ENCODE measurements around the gene INPP4A.
A peak's percentile ranks its signal among the peaks of the same experiment; 100 is the strongest.

The INPP4A gene

DNA sequence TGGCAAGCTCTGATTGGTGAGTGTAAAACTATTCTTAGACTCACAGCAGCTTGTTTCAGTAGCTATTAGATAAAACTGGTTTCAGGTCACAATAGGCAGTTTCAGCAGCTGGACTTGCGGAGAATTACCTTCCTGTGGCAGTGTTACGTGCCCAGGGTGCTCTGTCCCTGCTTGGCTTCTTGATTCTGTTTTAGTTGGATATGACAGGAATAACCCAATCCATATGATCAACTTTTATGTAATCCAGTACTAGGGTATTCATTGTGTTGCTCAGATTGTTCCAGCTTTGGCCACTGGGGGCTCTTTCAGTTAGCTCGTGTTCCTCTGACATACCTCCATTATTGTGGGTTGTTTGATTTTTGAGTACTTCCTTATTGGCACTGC lies 43.1 kb downstream of the INPP4A start:
- peaks cover 93% of the 10 kb centered on the region for H3K4me1 Mint-ChIP-seq
- peak overlapping the region; percentile 53 for H3K27ac Mint-ChIP-seq
- H3K4me3 Mint-ChIP-seq = peak overlapping the region; percentile 24
- H3K9me3 Mint-ChIP-seq = no peaks in the 10 kb centered on the region
- no peaks in the 10 kb centered on the region for H3K27me3 Mint-ChIP-seq
- H3K36me3 Mint-ChIP-seq = peaks cover 5% of the 10 kb centered on the region

DNA sequence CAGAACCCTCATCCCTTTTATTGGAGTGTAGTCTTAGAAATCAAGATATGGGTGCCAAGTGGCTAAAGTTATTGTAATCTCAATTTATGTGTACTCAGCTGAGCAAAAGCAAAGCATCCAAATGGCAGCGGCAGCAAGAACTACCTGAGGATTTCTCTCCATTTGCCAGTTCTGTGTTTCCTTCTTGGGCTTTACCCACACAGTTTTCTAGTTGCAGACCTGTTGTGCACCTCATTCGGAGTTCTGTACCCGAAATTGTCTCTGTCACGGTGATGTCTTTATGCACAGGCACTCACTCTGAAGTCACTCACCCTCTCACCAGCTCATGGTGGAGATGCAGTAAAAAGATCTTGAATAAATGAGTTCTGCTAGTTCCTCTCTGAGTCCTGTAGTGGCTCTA lies 43.6 kb downstream of the INPP4A start:
- peak overlapping the region; percentile 53 for H3K27ac Mint-ChIP-seq
- H3K4me3 Mint-ChIP-seq = peak overlapping the region; percentile 24
- H3K27me3 Mint-ChIP-seq = no peaks in the 10 kb centered on the region
- H3K9me3 Mint-ChIP-seq = no peaks in the 10 kb centered on the region
- peaks cover 5% of the 10 kb centered on the region for H3K36me3 Mint-ChIP-seq
- H3K4me1 Mint-ChIP-seq = peaks cover 88% of the 10 kb centered on the region

DNA sequence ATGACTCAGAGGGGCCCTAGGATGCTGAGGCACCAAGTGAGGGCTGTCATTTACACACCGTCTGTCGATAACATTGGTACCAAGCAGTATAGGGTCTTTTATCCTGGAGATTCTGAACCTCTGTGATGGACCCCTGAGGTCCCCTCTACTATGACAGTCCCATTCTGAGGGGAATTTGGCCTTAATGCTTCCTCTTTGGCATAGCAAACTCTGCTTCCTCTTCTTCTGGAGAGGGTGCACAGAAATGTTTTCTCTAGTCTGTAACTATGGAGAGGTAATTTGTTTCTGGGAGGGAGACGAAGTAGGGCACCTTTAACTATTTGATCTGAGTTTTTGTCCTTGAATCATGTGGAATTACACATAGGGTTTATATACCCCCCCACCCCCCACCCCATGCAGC lies 44.8 kb downstream of the INPP4A start:
- no peaks in the 10 kb centered on the region for H3K27me3 Mint-ChIP-seq
- H3K27ac Mint-ChIP-seq = peak overlapping the region; percentile 17
- no peaks in the 10 kb centered on the region for H3K9me3 Mint-ChIP-seq
- peaks cover 82% of the 10 kb centered on the region for H3K4me1 Mint-ChIP-seq
- H3K4me3 Mint-ChIP-seq = no peak overlapping the region
- peaks cover 10% of the 10 kb centered on the region for H3K36me3 Mint-ChIP-seq

- no peak overlapping the region for H3K4me3 Mint-ChIP-seq
- H3K27ac Mint-ChIP-seq = peak overlapping the region; percentile 59
- no peaks in the 10 kb centered on the region for H3K27me3 Mint-ChIP-seq
- no peaks in the 10 kb centered on the region for H3K9me3 Mint-ChIP-seq
- peaks cover 14% of the 10 kb centered on the region for H3K36me3 Mint-ChIP-seq
- peaks cover 78% of the 10 kb centered on the region for H3K4me1 Mint-ChIP-seq
Observed at GRCh38 chr2:98489971-98490962, 45.6 kb downstream of the INPP4A start.

GRCh38 chr2:98492441-98492840 lies 47.8 kb downstream of the INPP4A start:
- Mint-ChIP-seq H3K27ac (peak overlapping the region; percentile 63), H3K27me3 (no peaks in the 10 kb centered on the region), H3K4me1 (peaks cover 57% of the 10 kb centered on the region), H3K4me3 (no peak overlapping the region), H3K9me3 (no peaks in the 10 kb centered on the region), H3K36me3 (peaks cover 22% of the 10 kb centered on the region)

DNA sequence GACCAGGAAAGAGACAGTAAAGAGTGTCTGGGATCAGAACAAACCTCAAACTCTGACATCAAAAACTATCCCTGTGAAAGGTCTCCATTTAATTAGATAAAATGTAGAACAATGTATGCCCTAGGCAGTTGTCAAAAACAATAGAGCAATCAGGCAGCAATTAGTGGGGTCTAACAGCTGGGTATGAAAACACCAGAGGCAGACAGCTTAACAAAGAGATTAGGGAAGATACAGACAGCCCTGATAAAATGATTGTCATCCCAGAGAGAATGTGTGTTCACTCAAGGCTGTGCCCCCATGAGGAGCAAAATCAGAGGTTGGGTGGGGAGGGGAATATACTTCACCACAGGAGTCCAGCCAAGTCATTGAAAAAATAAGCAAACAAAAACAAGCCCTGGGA lies 50.0 kb downstream of the INPP4A start:
- peaks cover 57% of the 10 kb centered on the region for H3K4me1 Mint-ChIP-seq
- H3K27ac Mint-ChIP-seq = peak overlapping the region; percentile 35
- H3K36me3 Mint-ChIP-seq = peaks cover 34% of the 10 kb centered on the region

DNA sequence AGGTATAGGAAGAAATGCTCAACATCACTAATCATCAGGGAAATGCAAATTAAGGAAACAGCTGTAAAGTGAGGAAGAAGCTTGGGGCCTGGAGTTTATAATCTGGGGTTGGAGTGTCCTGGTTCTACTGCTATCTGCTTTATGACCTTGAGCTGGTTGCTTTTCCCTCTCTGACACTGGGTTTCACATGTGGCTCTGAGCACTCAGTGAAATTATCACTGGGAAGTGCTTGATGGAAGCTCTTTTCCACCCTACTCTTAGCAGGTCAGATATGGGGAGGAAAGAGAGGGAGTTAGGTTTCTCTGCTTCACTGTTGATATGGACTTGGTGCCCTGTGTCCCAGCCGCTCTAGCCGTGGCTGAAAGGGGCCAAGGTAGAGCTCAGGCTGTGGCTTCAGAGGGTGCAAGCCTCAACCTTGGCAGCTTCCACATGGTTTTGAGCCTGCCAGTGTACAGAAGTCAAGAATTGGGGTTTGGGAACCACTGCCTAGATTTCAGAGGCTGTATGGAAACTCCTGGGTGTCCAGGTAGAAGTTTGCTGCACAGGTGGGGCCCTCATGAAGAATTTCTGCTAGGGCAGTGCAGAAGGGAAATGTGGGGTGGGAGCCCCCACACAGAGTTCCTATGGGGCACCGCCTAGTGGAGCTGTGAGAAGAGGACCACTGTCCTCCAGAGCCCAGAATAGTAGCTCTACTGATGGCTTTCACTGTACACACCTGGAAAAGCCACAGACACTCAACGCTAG lies 52.3 kb downstream of the INPP4A start:
- Mint-ChIP-seq H3K27ac (peak overlapping the region; percentile 62), H3K4me1 (peaks cover 59% of the 10 kb centered on the region), H3K36me3 (peaks cover 34% of the 10 kb centered on the region)

More for the DNA sequence above, 50.0 kb downstream of the INPP4A start:
- no peak overlapping the region for H3K4me3 Mint-ChIP-seq
- H3K27me3 Mint-ChIP-seq = no peaks in the 10 kb centered on the region
- H3K9me3 Mint-ChIP-seq = no peaks in the 10 kb centered on the region

DNA sequence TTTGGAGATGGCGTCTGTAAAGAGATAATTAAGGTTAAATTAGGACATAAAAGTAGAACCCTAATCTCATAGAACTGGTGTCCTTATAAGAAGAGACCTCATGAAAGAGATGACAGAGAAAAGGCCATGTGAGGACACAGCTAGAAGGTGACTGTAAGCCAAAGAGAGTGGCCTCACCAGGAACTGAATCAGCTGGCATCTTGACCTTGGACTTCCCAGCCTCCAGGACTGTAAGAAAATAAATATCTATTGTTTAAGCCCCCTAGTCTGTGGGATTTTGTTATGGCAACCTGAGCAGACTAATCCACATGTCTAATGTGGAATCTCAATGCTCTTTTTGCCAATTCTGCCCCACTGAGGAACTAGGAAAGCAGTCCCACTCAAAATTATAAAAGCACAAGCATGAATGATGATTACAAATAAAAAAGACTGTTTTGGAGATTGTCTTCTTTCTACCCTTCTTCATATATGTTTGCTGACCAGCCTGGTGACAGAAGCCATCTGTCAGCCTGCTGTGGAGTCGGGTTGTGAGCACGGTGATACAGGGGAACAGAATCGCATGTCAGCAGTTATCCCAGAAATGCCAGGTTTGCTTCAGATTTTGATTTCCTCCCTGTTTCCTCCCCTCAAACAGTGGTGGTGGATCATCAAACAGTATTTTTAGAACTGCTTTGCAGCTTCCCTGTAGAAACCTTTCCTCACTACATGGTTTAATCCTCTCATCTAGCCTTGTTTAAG lies 54.2 kb downstream of the INPP4A start:
- peaks cover 70% of the 10 kb centered on the region for H3K4me1 Mint-ChIP-seq
- H3K27me3 Mint-ChIP-seq = no peaks in the 10 kb centered on the region
- H3K9me3 Mint-ChIP-seq = no peaks in the 10 kb centered on the region
- H3K36me3 Mint-ChIP-seq = peaks cover 28% of the 10 kb centered on the region
- H3K27ac Mint-ChIP-seq = peak overlapping the region; percentile 80
- no peak overlapping the region for H3K4me3 Mint-ChIP-seq

More for the DNA sequence above, 52.3 kb downstream of the INPP4A start:
- Mint-ChIP-seq H3K27me3 (no peaks in the 10 kb centered on the region), H3K4me3 (no peak overlapping the region), H3K9me3 (no peaks in the 10 kb centered on the region)

DNA sequence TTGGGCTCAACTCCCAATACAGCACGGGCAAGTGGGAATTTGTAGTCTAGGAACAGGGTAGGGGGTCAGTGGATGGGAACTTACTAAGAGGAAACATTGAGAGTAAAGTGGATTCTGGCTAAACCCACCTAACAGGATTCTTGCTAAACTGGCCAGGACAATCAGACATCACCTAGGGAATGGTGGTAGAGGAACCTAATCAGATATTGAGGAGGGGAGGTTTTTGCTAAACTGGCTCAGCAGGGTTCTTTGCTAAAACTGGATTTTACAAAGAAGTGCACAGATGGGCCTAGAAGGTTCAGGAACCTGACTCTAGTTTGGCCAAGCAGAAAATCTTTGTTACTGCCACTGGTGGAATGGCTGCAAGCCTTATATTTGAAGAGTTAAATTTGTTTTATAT lies 55.9 kb downstream of the INPP4A start:
- peaks cover 20% of the 10 kb centered on the region for H3K36me3 Mint-ChIP-seq
- H3K27ac Mint-ChIP-seq = peak overlapping the region; percentile 83

DNA sequence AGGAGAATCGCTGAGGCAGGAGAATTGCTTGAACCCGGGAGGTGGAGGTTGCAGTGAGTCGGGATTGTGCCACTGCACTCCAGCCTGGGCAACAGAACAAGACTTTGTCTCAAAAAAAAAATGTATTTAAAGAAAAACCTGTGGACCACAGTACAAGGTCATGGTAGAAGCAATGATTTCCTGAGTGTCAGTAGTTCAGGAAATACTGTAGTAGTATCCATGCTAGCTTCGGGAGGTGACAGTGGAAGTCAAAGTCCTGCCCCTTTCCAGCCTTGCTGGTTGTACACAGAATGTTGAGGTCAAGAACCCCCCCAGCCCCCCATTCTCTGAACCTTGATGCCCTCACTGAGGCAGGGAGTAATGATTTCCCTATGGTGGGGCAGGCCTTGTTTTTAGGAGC lies 56.6 kb downstream of the INPP4A start:
- Mint-ChIP-seq H3K4me3 (no peak overlapping the region), H3K9me3 (no peaks in the 10 kb centered on the region), H3K36me3 (peaks cover 20% of the 10 kb centered on the region), H3K4me1 (peaks cover 84% of the 10 kb centered on the region), H3K27ac (no peak overlapping the region), H3K27me3 (no peaks in the 10 kb centered on the region)

More for the DNA sequence above, 55.9 kb downstream of the INPP4A start:
- H3K27me3 Mint-ChIP-seq = no peaks in the 10 kb centered on the region
- H3K9me3 Mint-ChIP-seq = no peaks in the 10 kb centered on the region
- H3K4me3 Mint-ChIP-seq = peak overlapping the region; percentile 23
- H3K4me1 Mint-ChIP-seq = peaks cover 78% of the 10 kb centered on the region

- Mint-ChIP-seq H3K36me3 (peaks cover 15% of the 10 kb centered on the region), H3K27me3 (no peaks in the 10 kb centered on the region)
Observed at GRCh38 chr2:98501876-98502275, 57.2 kb downstream of the INPP4A start.

GRCh38 chr2:98502556-98503335 lies 58.1 kb downstream of the INPP4A start:
- Mint-ChIP-seq H3K4me1 (peaks cover 94% of the 10 kb centered on the region), H3K27ac (no peak overlapping the region), H3K4me3 (no peak overlapping the region), H3K9me3 (no peaks in the 10 kb centered on the region), H3K36me3 (peaks cover 13% of the 10 kb centered on the region), H3K27me3 (no peaks in the 10 kb centered on the region)

More at GRCh38 chr2:98501876-98502275, 57.2 kb downstream of the INPP4A start:
- peaks cover 91% of the 10 kb centered on the region for H3K4me1 Mint-ChIP-seq
- H3K27ac Mint-ChIP-seq = no peak overlapping the region
- H3K4me3 Mint-ChIP-seq = no peak overlapping the region
- no peaks in the 10 kb centered on the region for H3K9me3 Mint-ChIP-seq

GRCh38 chr2:98503481-98504105 lies 58.9 kb downstream of the INPP4A start:
- Mint-ChIP-seq H3K27me3 (no peaks in the 10 kb centered on the region), H3K36me3 (peaks cover 6% of the 10 kb centered on the region), H3K4me3 (no peak overlapping the region), H3K27ac (peak overlapping the region; percentile 60), H3K4me1 (peaks cover 94% of the 10 kb centered on the region), H3K9me3 (no peaks in the 10 kb centered on the region)

- Mint-ChIP-seq H3K4me3 (peak overlapping the region; percentile 28), H3K27ac (peak overlapping the region; percentile 1), H3K4me1 (peaks cover 94% of the 10 kb centered on the region), H3K27me3 (no peaks in the 10 kb centered on the region), H3K9me3 (no peaks in the 10 kb centered on the region), H3K36me3 (peaks cover 4% of the 10 kb centered on the region)
Observed at GRCh38 chr2:98504381-98505109, 59.9 kb downstream of the INPP4A start.
